HG03460 (cell line): ENCODE results near the gene DCBLD1.
A peak's percentile ranks its signal among the peaks of the same experiment; 100 is the strongest.

Experiments
- ATAC-seq: cut with Tn5 transposase; IDR thresholded peaks from one replicate; pipeline ENCODE4 v1.9.1; 2021; ENCODE audit not compliant: unreplicated experiment

DCBLD1 gene

DNA sequence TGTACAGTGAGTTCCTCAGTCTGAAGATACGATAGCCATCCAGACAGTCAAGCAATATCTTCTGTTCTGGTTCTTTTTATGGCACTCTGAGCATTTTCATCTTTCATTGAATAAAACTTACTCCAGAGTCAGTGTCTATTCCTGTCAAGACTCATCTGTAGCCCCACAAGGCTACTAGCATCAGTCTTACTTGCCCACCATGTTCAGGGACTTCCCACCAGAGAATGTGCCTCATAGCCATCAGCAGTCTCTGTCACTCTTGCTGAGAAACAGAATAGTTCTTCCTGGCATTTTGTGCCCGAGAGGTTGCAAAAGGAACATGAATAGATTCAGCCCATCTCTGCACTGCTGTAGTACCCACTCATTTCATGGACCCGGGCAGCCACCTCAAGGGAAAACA is 12.7 kb upstream of the DCBLD1 start:
- ATAC-seq, result no peak

DNA sequence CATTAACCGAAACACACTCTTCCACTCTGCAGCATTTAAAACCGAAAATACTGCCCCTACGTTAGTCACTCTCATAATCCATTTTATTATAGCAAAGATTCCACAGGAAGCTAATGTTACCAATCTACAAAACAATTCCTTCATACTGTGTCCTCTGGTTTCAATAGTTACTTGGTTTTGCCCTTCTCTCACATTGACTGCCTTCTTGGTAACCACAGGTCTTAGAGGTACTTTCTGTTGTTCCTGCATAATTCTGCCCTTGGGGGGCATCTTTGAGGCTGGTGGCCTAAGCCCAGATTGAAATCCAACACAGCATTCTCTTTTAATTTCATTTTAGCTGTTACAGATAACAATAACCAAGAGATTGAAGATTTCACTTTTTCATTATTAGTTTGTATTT is 9.8 kb upstream of the DCBLD1 start:
- ATAC-seq, result no peak

DNA sequence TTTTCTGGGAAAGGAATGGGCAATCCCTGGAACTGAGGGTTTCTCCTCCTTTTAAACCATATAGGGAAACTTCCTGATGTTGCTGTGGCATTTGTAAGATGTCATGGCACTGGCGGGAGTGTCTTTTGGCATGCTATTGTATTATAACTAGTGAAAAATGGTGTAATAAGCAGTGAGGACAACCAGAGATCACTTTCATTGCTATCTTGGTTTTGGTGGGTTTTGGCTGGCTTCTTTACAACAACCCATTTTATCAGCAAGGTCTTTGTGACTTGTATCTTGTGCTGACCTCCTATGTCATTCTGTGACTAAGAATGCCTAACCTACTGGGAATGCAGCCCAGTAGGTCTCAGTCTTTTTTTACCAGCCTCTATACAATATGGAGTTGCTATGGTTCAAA is 9.1 kb upstream of the DCBLD1 start:
- ATAC-seq, result no peak

DNA sequence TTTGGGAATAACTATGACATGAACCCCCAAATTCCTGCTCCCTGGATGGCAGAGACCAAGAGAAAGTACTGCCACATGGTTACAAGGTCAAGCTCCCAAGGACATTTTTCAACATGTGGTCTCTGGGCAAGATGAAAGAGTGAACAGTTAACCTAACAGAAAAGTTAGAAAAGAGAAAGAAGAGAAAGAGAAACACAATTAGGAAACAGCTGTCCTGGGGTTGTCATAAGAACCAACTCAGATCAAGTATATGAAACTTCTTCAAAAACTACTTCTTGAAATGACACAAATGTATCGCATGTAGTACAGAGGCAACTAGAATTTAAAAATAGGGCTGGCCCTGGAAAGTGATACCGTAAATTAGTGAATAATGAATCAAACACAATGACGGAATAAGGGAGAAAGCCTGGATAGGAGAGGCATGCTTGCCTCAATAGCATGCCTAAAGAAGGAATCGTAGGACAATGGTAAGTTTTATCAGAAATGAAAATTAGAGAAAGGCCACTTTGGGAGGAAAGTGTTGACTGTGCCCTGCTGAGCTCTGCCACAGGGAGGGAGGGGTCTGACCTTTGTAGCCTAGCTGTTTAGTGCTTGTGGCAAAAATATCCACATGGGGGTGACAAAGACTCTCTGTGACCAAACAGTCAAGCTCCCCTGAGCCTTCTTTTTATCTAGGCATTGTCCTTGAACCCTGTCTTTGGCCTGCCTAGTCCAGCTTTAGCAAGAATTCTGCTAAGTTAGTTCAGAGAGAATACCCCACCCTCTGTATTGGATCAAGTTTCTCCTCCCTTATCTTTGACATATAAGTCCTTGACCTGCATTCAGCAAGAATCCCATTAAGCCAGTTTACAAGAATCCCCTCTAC is 4.3 kb upstream of the DCBLD1 start:
- ATAC-seq, result no peak

DNA sequence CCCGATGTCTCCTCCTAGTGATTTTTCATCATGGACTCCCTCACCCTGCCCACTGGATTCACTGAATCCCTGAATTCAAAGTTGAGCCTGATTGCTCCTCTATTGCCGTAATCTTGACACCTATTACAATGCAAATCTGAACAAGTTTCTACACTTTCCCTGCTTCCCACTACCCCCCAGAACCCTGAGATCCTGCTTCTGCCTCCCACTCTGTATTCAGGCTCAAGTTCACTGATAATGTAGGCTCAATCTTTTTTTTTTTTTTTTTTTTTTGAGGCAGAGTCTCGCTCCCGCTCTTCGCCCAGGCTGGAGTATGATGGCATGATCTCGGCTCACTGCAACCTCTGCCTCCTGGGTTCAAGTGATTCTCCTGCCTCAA is 3.6 kb upstream of the DCBLD1 start:
- ATAC-seq, result no peak

DNA sequence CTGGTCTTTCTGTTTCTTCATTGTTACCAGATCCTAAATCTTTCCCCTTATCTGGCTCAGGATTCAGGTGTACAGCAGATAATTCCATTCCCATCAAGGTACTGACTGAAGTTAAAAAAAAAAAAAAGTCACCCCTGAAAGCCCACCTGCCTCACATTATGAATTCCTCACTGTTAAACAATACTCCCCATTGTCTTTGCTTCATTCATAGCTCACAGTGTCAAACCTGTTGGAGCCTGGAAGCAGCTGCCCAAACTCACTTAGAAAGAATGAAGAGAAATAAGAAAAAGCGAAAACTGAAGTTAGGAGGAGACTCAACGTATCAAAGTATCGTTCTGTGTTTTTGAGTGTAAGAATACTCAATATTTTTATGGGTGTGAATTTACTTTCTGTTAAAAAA is 1.8 kb upstream of the DCBLD1 start:
- ATAC-seq, result no peak

DNA sequence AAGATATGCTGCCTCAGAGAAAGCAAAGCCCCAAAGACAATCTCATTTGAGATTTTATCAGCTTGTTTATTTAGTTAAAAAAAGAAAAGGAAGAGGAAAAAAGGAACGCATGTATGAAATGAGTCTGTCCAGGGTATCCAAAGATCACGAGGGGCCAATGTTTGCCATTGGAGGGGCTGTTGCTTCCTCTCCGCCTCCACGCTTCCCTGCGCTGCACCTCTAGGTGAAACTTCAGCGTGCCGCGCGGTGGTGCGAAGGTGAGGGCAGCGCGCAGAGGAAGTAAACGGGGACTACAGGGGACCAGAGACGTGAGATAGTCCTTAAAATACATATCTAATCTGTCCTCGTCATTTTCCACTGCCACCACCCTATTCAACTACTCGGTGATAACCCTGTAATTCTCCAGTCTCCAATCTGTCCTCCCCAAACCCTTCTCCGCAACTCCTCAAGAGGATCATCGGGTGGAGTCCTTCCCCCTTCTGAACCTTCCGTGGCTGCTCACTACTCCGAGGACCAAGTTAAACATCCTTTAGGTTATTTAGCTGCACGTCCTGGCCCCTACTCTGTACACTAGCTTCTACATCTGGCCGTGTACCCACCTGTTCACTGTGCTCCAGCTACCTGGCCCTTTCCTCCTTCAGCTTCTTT is 1.1 kb upstream of the DCBLD1 start:
- ATAC-seq, result no peak

DNA sequence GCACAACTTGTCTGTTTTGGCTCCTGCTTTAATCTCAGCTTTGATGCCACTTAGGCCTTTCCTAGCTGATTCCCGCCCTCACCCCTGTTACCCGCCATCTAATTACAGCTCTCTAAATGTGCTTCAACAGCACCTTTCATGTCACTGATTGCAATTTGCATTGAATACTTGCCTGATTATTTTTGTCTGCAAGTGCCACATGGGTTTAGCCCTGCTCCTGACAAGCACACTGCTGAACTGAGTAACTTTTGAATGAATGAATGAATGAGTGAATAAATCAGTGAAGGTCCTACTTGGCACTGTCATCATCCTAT is 591 bp upstream of the DCBLD1 start:
- no peak for ATAC-seq

DNA sequence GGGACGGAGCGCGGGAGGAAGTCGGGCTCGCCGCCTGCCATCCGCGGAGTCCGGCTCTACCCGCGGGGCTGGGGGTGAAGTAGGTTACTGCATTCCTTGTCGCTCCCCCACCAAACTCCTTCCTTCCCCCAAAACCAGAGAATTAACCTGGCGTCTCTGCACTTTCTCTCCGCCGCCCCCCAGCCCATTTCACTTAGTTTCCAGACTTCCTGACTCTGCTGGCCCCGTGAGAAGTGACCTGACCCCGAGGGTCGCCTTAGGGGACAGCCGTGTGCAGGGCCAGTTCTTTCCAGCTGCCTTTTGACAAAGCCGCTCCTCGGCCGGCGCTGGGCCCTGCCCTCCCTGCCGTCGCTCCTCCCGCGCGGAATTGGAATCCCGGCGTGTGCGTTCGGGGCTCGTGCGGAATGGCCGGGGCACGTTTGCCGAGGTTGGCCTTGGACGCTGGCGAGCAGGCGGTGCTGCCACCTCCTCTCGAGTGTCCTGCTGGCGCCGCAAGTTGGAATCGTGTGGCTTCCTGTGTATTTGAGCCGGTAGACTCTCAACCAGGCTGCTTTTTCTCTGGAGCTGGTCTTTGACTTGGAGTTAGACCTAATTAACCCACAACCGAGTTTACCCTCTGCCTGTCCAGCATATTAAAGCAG is 650 bp downstream of the DCBLD1 start:
- ATAC-seq, result peak; percentile 14

DNA sequence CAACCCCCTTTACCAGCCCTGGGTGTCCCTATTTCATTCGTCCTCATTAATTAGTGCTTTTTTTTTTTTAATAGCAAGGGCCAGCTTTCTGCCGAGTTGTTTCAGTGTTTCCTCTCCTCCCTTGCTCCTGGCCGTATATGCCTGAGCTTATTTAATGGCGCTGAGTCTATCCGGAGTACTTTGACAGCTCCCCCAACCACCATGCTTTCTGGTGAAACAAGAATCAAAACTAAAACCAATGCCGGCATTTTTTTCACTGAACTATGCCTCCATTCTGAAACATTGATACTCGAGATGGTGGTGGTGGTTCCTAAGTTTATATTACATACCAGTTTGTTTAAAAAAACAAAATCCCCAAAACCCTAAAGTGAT is 1.2 kb downstream of the DCBLD1 start:
- ATAC-seq, result peak; percentile 19

DNA sequence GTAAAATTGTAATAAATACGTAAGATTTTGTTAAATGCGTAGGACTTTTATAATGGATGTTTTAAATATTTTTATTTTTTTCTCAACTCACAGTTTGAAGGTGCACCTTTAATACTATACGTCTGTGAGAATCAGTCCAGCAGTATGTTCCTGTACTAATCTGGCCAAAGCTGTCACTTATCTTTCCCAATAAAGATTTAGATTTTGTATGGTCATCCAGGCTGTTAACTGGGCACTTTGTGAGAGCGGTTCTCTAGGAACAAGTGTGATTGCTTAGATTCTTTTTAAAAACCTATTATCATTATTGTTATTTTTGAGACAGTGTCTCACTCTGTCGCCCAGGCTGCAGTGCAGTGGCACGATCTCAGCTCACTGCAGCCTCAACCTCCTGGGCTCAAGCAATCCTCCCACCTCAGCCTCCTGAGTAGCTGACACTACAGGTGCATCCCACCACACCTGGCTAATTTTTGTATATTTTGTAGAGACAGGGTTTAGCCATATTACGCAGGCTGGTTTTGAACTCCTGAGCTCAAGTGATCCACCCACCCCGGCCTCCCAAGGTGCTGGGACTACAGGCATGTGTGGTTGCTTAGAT is 1.7 kb downstream of the DCBLD1 start:
- ATAC-seq, result no peak

DNA sequence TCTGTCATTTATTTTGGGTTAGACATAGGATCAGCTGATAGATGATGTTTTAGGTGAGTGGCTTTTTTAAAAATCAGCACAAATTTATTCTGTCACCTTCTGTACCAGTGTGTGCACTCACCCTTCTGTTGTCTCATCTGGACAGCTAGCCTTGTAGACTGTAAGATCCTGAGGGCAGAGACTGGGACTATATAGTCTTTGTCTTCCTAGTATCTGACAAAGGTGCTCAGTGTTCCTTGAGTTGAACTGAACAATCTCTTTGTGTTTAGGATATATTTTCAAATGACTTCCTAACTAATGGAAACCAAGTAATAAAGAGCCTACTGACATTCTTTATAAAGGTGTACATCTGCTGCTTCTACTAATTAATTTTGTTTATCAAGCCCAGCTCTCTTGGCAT is 3.0 kb downstream of the DCBLD1 start:
- ATAC-seq, result no peak

DNA sequence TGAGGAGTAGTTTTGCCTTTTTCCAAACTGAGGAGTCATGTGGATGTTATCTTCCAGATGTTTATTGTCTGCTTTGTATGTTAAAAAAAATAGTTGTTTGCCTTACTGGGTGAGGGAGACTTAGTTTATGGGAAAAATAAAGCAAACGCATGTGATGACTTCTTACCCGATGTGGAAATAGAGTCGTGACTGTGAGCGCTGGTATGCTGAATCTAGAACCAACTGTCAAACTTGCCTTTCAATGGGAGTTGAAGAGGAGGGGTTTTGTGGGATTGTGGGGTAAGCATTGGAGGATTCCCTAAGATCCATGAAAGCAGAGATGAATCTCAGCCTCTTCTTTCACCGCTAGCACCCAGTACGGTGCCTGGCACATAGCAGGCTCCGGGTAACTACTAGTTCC is 5.3 kb downstream of the DCBLD1 start:
- no peak for ATAC-seq

DNA sequence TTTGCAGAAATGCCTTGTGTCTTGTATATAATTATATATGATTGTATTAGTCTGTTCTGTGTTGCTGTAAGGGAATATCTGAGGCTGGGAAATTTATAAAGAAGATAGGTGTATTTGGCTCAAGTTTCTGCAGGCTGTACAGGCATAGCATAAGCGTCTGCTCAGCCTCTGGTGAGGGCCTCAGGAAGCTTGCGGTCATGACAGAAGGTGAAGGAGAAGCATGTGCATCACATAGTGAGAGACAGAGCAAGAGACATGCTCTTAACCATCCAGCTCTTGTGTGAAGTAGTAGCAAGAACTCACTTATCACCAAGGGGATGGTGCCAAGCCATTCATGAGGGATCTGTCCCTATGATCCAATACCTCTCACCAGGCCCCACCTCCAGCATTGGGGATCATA is 6.5 kb downstream of the DCBLD1 start:
- no peak for ATAC-seq

DNA sequence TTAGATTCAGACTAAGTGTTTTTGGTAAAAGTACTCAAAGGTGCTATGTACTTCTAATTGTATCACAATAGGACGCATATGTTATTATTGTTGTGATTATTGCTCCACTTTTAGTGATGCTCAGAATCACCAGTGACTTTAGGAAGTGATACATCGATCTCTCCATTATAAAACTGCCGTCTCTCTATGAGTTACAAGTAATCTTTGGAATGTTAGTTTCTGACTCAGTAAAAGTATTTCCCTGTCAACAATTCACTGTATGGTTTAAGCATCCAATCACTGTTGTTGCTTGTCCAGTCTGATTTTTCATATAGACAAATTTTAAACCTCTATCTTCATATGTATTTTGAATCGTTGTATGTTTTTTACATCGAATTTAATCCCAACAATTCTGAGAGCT is 9.4 kb downstream of the DCBLD1 start:
- ATAC-seq, result no peak

DNA sequence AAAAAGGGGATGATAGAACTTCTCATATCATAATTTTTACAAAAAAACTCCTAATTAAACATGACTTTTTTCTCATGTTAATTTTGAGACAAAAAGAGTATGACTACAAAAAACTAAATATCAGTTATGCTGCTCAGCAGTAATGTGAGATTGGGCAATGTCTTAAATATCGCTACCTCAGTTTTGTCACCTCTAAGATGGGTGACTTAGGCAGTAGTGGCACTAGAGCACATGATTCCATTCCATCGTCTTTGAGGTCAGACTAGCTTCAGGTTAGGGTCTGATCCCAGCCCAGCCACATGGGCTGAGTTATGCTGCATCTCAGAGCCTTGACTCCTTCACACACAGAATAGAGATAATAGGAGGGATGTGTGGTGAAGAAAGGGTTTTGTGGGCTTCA is 11.0 kb downstream of the DCBLD1 start:
- no peak for ATAC-seq

DNA sequence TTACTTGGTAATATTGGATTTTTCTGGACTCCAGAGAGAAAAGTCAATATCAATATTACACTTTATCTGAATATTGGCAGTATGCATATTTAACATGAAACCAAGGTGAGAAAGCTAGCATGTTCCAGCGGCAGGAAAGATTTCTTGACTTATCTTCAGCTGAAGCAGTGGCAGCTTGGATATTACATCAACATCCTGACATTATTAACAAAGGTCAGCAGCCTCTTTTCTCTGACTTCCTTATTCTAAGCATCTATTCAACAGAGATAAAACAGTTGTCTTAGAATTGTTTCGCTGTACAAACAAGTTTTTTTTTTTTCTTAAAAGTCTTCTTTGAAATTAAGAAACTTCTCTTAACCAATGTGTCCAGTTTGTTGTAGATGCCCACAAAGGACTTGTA is 11.8 kb downstream of the DCBLD1 start:
- ATAC-seq, result no peak

DNA sequence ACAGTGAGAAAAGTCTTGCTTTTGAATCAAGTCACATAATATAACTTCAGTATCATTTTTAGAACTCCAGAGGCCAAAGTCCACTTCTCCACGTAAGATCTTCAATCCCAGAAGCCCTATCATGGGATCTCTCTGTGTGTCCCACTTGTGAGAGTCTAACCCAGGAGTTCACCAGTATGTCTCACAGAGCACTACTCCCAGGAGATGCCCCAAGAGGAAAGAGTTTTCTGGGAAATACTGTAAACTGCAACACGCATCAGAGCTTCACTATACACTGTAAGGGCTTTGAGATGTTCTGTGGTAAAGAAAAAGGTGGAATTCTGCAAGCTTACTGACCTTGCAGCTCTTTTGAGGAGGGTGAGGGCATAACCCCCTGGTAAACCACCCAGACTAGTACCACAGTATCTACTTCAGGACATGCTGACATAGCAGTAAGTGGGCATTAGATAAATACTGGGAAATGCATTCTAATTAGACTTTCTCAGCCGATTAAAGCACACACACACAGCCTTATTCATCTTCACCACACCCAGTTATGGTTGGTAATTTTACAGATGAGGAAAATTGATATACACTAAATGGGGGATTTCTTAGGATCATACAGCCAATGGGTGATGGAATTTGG is 12.3 kb downstream of the DCBLD1 start:
- ATAC-seq, result no peak

DNA sequence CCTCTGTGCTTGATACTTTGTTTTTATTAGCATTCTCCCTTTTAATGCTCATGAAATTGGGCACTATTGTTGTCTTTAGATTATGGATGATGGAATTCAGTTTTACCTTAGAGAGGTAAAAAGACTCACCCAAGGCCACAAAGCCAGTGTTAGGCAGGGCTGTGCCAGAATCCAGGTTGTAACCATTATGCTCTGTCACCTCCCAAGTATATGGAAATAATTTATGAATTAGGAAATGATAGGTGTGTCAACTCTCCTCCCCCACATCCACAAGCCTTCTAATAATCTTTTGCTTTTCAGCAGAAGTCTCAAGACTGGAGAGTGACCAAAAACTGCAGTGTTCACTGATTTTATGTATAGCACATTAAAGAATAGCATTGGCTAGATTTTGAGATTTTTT is 13.0 kb downstream of the DCBLD1 start:
- ATAC-seq, result no peak

DNA sequence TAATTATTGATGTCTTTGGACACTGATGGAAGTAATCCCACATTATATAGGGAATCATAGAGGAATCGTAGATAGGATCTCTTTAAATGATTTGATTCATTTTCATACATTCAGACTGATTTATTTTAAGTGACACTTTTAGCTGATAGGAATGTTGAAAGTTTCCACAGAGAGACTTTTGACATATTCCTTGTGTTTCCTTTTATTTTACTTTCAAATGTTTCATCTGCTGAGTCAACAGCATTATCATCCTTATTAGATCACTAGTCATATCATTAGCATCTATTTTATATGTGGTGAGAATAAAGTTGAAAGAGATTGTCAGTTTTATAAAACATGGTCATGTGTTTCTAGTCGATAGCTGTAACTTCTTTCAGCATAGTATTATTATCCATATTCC is 13.4 kb downstream of the DCBLD1 start:
- no peak for ATAC-seq

DNA sequence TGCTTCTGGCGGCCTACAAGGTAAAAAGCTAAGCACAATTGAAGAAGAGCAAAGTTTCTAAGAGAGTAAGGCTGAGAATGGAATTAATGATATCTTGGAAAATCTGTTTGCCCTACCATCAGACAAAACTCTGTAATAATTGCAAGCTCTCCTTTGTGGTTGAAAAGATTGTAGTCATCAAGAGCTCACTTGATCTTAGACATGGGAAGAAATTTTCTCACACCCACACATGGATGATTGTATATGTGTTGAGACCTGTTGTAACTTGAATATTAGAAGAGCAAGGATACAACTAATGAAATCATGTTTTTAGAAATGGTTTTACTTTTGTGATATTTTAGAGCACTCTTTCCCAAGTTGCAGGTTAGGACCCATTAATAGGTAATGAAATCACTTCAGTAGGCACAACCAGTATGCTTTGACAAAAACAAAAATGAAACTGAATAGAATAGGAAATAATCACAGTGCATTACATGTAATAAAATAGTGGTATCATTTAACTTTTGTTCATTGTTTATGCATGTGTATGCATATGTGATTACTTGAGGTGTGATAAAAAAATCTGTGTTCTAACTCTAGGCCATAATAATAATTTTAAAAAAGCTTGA is 14.0 kb downstream of the DCBLD1 start:
- no peak for ATAC-seq
